GM23338 (cell line): ENCODE data around the gene SRSF5. TPM values are rescaled to one million over a fixed set of nuclear protein-coding genes. Genes with fewer than 3 reads are reported as not detected.

ENCODE experiments used
- ATAC-seq: fragments of 200-7000 bp; cut with Tn5 transposase; 3 replicates; pipeline ENCODE4 v1.9.1; 2020
- DNase-seq: peaks from one replicate; pipeline ENCODE4 v3.0.0-alpha.2; 2015; ENCODE audit warnings: low spot score
- H2AFZ ChIP-seq: fragments of 200-600 bp; sonication (generic); 2 replicates; pipeline ENCODE4 v1.8.0; 2016; ENCODE audit warnings: antibody characterized with exemption, mild to moderate bottlenecking, moderate library complexity
- H3F3A ChIP-seq: fragments of 200-600 bp; sonication (generic); replicated peaks from 2 replicates; pipeline ENCODE4 v1.8.0; 2017; ENCODE audit warnings: antibody characterized with exemption, mixed run types, low read depth
- H3K27ac ChIP-seq: fragments of 200-600 bp; sonication (generic); 2 replicates; pipeline ENCODE4 v1.6.1; 2016; ENCODE audit warnings: low read depth
- H3K27me3 ChIP-seq: fragments of 200-600 bp; sonication (generic); 2 replicates; pipeline ENCODE4 v1.8.0; 2016; ENCODE audit warnings: mild to moderate bottlenecking, mixed run types, moderate library complexity; ENCODE audit not compliant: insufficient read depth
- H3K36me3 ChIP-seq: fragments of 200-600 bp; sonication (generic); 2 replicates; pipeline ENCODE4 v1.8.0; 2016; ENCODE audit warnings: mild to moderate bottlenecking; ENCODE audit not compliant: insufficient read depth
- H3K4me1 ChIP-seq: fragments of 200-600 bp; sonication (generic); 2 replicates; pipeline ENCODE4 v1.8.0; 2016; ENCODE audit warnings: mild to moderate bottlenecking, moderate library complexity; ENCODE audit not compliant: insufficient read depth
- H3K4me2 ChIP-seq: fragments of 200-600 bp; sonication (generic); 2 replicates; pipeline ENCODE4 v1.7.1; 2017; ENCODE audit warnings: mixed run types
- H3K4me3 ChIP-seq: fragments of 200-600 bp; sonication (generic); 2 replicates; pipeline ENCODE4 v1.6.1; 2016; ENCODE audit warnings: mixed run types
- H3K79me2 ChIP-seq: fragments of 200-600 bp; sonication (generic); replicated peaks from 2 replicates; pipeline ENCODE4 v1.8.0; 2017; ENCODE audit warnings: mild to moderate bottlenecking; ENCODE audit not compliant: insufficient read depth
- H3K9me2 ChIP-seq: fragments of 200-600 bp; sonication (generic); 2 replicates; pipeline ENCODE4 v1.8.0; 2017; ENCODE audit not compliant: insufficient read depth
- H4K20me1 ChIP-seq: fragments of 200-600 bp; sonication (generic); replicated peaks from 2 replicates; pipeline ENCODE4 v1.8.0; 2017; ENCODE audit warnings: mild to moderate bottlenecking; ENCODE audit not compliant: insufficient read depth
- H3K27ac Mint-ChIP-seq: 2 replicates; pipeline ENCODE4 v1.8.0; 2020; ENCODE audit warnings: inconsistent platforms, mild to moderate bottlenecking, moderate library complexity, mixed read lengths
- H3K27me3 Mint-ChIP-seq: 3 replicates; pipeline ENCODE4 v1.8.0; 2022; ENCODE audit warnings: low read depth, mild to moderate bottlenecking, moderate library complexity, mixed read lengths, inconsistent platforms; ENCODE audit not compliant: insufficient read depth, poor library complexity
- H3K36me3 Mint-ChIP-seq: 3 replicates; pipeline ENCODE4 v1.8.0; 2021; ENCODE audit warnings: low read depth, mild to moderate bottlenecking, inconsistent platforms, moderate library complexity, mixed read lengths
- H3K4me1 Mint-ChIP-seq: 3 replicates; pipeline ENCODE4 v1.8.0; 2020; ENCODE audit warnings: mild to moderate bottlenecking, inconsistent platforms, mixed read lengths
- H3K4me3 Mint-ChIP-seq: 3 replicates; pipeline ENCODE4 v1.8.0; 2021; ENCODE audit warnings: moderate library complexity, mild to moderate bottlenecking, inconsistent platforms, mixed read lengths
- H3K9me3 Mint-ChIP-seq: 3 replicates; pipeline ENCODE4 v1.8.0; 2020; ENCODE audit warnings: moderate library complexity, mild to moderate bottlenecking, inconsistent platforms, mixed read lengths
- CREB1 ChIP-seq: fragments of 250-450 bp; sonication (Bioruptor Pico); IDR thresholded peaks from 2 replicates; pipeline ENCODE4 v1.5.0; 2020; ENCODE audit warnings: low read depth, mild to moderate bottlenecking, moderate library complexity
- EZH2 ChIP-seq: fragments of 200-600 bp; sonication (generic); IDR thresholded peaks from one replicate; pipeline ENCODE4 v1.8.0; 2017; ENCODE audit warnings: antibody characterized with exemption, mild to moderate bottlenecking, low read depth; ENCODE audit not compliant: unreplicated experiment
- JUNB ChIP-seq: IDR thresholded peaks from one replicate; pipeline ENCODE4 v1.6.1; 2016; ENCODE audit warnings: antibody characterized with exemption; ENCODE audit not compliant: unreplicated experiment
- NANOG ChIP-seq: IDR thresholded peaks from 2 replicates; pipeline ENCODE4 v1.6.1; 2016; ENCODE audit warnings: antibody characterized with exemption, borderline replicate concordance
- REST ChIP-seq: IDR thresholded peaks from one replicate; pipeline ENCODE4 v1.6.1; 2018; ENCODE audit warnings: antibody characterized with exemption; ENCODE audit not compliant: unreplicated experiment
- STAT1 ChIP-seq: IDR thresholded peaks from one replicate; pipeline ENCODE4 v1.6.1; 2016; ENCODE audit warnings: antibody characterized with exemption; ENCODE audit not compliant: unreplicated experiment
- ZNF331 ChIP-seq: fragments of 250-450 bp; sonication (Bioruptor Pico); IDR thresholded peaks from 2 replicates; pipeline ENCODE4 v1.5.0; 2020; ENCODE audit warnings: low read depth, mild to moderate bottlenecking, moderate library complexity
- polyA plus RNA-seq: library from polyadenylated mRNA; unstranded; fragments of >200 nt; fragmentation: Nextera tagmentation; extraction: Ambion mirVana; gene quantifications from 2 replicates; pipeline ENCODE4 v1.2.1, GENCODE V29; 2016
- total RNA-seq: library from RNA; depleted of rRNA; stranded (reverse); fragments of >200 nt; shearing (Covaris generic); gene quantifications from 2 replicates; pipeline ENCODE4 v1.2.3, GENCODE V29; 2014

The SRSF5 gene
- total and polyA plus RNA-seq, 2 experiments from 2014 or later, result 172 to 389 TPM

DNA sequence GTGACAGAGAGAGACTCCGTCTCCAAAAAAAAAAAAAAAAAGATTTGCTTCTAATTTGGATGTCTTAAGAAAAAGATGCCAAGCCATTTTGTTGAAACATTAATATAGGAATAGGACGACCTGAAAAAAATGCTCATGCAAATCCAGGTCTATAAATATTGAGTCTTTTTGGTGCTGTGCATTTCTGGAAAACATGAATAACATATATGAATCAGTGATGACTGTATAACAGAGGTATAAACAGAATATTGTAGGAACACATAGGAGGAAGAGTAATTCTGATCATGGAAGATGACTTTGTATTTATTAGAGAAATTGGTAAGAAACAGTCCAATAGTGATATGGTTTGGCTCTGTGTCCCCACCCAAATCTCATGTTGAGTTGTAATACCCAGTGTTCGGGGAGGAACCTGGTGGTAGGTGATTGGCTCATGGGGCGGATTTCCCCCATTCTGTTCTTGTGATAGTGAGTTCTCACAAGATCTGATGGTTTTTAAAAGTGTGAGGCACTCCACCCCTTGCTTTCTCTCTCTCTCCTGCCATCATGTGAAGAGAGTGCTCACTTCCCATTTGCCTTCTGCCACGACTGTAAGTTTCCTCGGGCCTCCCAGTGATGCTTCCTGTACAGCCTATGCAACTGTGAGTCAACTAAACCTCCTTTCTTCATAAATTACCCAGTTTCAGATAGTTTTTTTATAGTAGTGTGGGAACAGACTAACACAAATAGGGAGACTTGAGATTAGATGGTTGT is 3.0 kb upstream of the SRSF5 start:
- peaks cover 22% of the 10 kb centered on the region for H3K36me3 Mint-ChIP-seq
- Histone ChIP-seq H3K36me3 (peaks cover 11% of the 10 kb centered on the region), H3K9me2 (no peaks in the 10 kb centered on the region), H4K20me1 (peaks cover 11% of the 10 kb centered on the region), H3K4me3 (no peak overlapping the region), H3F3A (peaks cover 7% of the 10 kb centered on the region; the same call in 1 of the 2 replicates), H3K79me2 (peaks cover 19% of the 10 kb centered on the region), H2AFZ (no peak overlapping the region), H3K4me1 (peaks cover 10% of the 10 kb centered on the region), H3K27me3 (no peaks in the 10 kb centered on the region), H3K4me2 (no peak overlapping the region), H3K27ac (no peak overlapping the region)
- DNase-seq (no peak), ATAC-seq (no peak)
- H3K27ac Mint-ChIP-seq, result no peak overlapping the region
- no peak overlapping the region for H3K4me3 Mint-ChIP-seq
- H3K27me3 Mint-ChIP-seq, result peaks cover 20% of the 10 kb centered on the region
- H3K9me3 Mint-ChIP-seq, result peaks cover 4% of the 10 kb centered on the region; the same call in 1 of the 3 replicates
- peaks cover 17% of the 10 kb centered on the region for H3K4me1 Mint-ChIP-seq
- TF ChIP-seq NANOG, result no peak
- TF ChIP-seq EZH2, result no peak
- TF ChIP-seq REST, result no peak
- no peak for TF ChIP-seq STAT1
- TF ChIP-seq ZNF331 (CRISPR knock-in tag), result no peak
- TF ChIP-seq JUNB, result no peak

DNA sequence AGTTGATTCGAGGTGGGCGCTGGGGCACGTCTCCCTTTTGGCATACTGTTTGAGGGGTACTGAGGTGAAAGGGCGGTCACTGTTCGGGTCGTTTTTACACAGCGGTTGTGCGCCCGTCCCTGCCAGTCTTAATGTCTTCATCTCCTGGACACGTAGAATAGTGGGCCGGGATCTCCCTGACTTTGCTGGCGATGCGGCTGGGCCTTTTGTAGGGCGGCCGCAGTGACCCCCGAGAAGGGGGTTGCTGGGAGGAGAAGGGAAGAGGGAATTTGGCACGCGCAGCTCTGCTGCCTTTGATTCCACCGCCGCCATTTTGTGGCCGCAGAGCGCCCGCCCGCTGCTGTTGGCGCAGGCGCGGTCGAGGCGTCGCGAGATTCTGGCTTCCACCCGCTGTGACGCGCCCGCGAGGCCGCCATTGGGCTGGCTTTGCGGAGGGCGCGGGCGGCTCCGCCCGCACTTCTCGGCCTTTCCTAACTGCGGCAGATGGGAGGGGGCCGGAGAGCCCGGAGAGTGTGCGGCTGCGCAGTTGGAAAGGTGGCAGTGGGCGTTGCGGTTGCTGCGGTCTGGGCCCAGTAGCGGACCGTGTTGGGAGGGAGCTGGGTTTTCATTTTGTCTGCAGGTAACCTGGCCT is 542 bp downstream of the SRSF5 start:
- peaks cover 39% of the 10 kb centered on the region for H4K20me1 ChIP-seq
- peaks cover 56% of the 10 kb centered on the region for H3K36me3 Mint-ChIP-seq
- peak overlapping the region; percentile 96 for H3K4me3 ChIP-seq
- H3K9me3 Mint-ChIP-seq, result peaks cover 4% of the 10 kb centered on the region; the same call in 1 of the 3 replicates
- ATAC-seq (peak; percentile 85), DNase-seq (peak; percentile 94)
- H3K4me2 ChIP-seq, result peak overlapping the region; percentile 95
- H3K79me2 ChIP-seq, result peaks cover 44% of the 10 kb centered on the region
- H3K27me3 Mint-ChIP-seq, result peaks cover 22% of the 10 kb centered on the region
- no peak for TF ChIP-seq REST
- no peak for TF ChIP-seq EZH2
- peak; percentile 47; the same call in 1 of the 2 replicates for TF ChIP-seq CREB1
- TF ChIP-seq NANOG, result no peak
- H3K9me2 ChIP-seq, result no peaks in the 10 kb centered on the region
- no peaks in the 10 kb centered on the region for H3K27me3 ChIP-seq
- H2AFZ ChIP-seq, result no peak overlapping the region
- peaks cover 7% of the 10 kb centered on the region for H3F3A ChIP-seq
- peak overlapping the region; percentile 100 for H3K27ac ChIP-seq
- H3K4me1 Mint-ChIP-seq, result peaks cover 21% of the 10 kb centered on the region
- H3K27ac Mint-ChIP-seq, result peak overlapping the region; percentile 100
- H3K36me3 ChIP-seq, result peaks cover 46% of the 10 kb centered on the region
- peaks cover 14% of the 10 kb centered on the region for H3K4me1 ChIP-seq
- H3K4me3 Mint-ChIP-seq, result peak overlapping the region; percentile 99
